SK-N-SH (cell line): ENCODE measurements around the gene SPEF1. TPM values are rescaled to one million over a fixed set of nuclear protein-coding genes. Genes with fewer than 3 reads are reported as not detected.

Experiments used
- CTCF ChIA-PET: fragments of 300-600, 350-600 bp; formaldehyde crosslinking; extraction: SDS; loops from one replicate; lab custom pipeline; 2021; lab: Yijun Ruan, JAX
- POLR2A ChIA-PET: fragments of 350-600 bp; sonication (Branson Sonifier 250); formaldehyde crosslinking; extraction: SDS; loops from one replicate; lab custom pipeline; 2020; ENCODE audit warnings: antibody characterized with exemption, inconsistent platforms; lab: Yijun Ruan, JAX
- DNase-seq: peaks from one replicate; pipeline ENCODE4 v3.0.0; 2012
- H2AFZ ChIP-seq: fragments of 200-600 bp; sonication (generic); 2 replicates; pipeline ENCODE4 v1.8.1; 2016; ENCODE audit warnings: antibody characterized with exemption, mild to moderate bottlenecking, low read depth
- H3F3A ChIP-seq: fragments of 200-600 bp; sonication (generic); replicated peaks from 2 replicates; pipeline ENCODE3; 2016; ENCODE audit warnings: antibody characterized with exemption, mild to moderate bottlenecking; ENCODE audit not compliant: insufficient read depth
- H3K27ac ChIP-seq, 2 experiments: fragments of 200-500 bp in 1 of 2; fragments of 200-600 bp in 1 of 2; sonication (Bioruptor generic) in 1 of 2; sonication (generic), shearing (Covaris generic) in 1 of 2; 2 replicates each; pipeline versions ENCODE4 v1.5.1 to v1.6.1; 2014 to 2016; ENCODE audit warnings: low read depth in 2 of 2, inconsistent platforms in 1 of 2, low read length in 1 of 2, mild to moderate bottlenecking in 1 of 2, mixed read lengths in 1 of 2
- H3K27me3 ChIP-seq: fragments of 200-600 bp; sonication (generic), shearing (Covaris generic); 2 replicates; pipeline ENCODE4 v1.6.1; 2016; ENCODE audit warnings: mixed run types; ENCODE audit not compliant: insufficient read depth
- H3K36me3 ChIP-seq, 2 experiments: fragments of 200-500 bp in 1 of 2; fragments of 200-600 bp in 1 of 2; sonication (Bioruptor generic) in 1 of 2; sonication (generic) in 1 of 2; replicated peaks in 1 of 2; 2 replicates each; pipeline versions ENCODE3 to v1.5.1; 2014 to 2016; ENCODE audit warnings: low read length in 1 of 2, mild to moderate bottlenecking in 1 of 2; ENCODE audit not compliant: insufficient read depth in 2 of 2, control insufficient read depth in 1 of 2
- H3K4me1 ChIP-seq, 2 experiments: fragments of 200-500 bp in 1 of 2; fragments of 200-600 bp in 1 of 2; sonication (Bioruptor generic) in 1 of 2; sonication (generic), shearing (Covaris generic) in 1 of 2; 2 replicates each; pipeline versions ENCODE4 v1.5.1 to v1.6.1; 2014 to 2016; ENCODE audit warnings: low read depth in 1 of 2, low read length in 1 of 2, mixed run types in 1 of 2; ENCODE audit not compliant: insufficient read depth in 2 of 2, control insufficient read depth in 1 of 2
- H3K4me2 ChIP-seq: fragments of 200-600 bp; sonication (generic), shearing (Covaris generic); 2 replicates; pipeline ENCODE4 v1.6.1; 2017; ENCODE audit warnings: mixed run types
- H3K4me3 ChIP-seq, 2 experiments: fragments of 200-500 bp in 1 of 2; fragments of 200-600 bp in 1 of 2; sonication (Bioruptor generic) in 1 of 2; sonication (generic), shearing (Covaris generic) in 1 of 2; 2 replicates each; pipeline versions ENCODE4 v1.5.1 to v1.8.1; 2014 to 2016; ENCODE audit warnings: low read depth in 2 of 2, inconsistent platforms in 1 of 2, low read length in 1 of 2, mild to moderate bottlenecking in 1 of 2, mixed read lengths in 1 of 2, moderate library complexity in 1 of 2
- H3K79me2 ChIP-seq: fragments of 200-600 bp; sonication (generic); 2 replicates; pipeline ENCODE4 v1.8.1; 2017; ENCODE audit warnings: mild to moderate bottlenecking; ENCODE audit not compliant: insufficient read depth
- H3K9ac ChIP-seq: fragments of 200-600 bp; sonication (generic); 2 replicates; pipeline ENCODE4 v1.6.1; 2017; ENCODE audit warnings: mixed run types
- H3K9me2 ChIP-seq: fragments of 200-600 bp; sonication (generic); 2 replicates; pipeline ENCODE4 v1.6.1; 2017; ENCODE audit warnings: mixed run types
- H3K9me3 ChIP-seq: fragments of 200-600 bp; sonication (generic); 2 replicates; pipeline ENCODE4 v1.6.1; 2017; ENCODE audit warnings: mixed run types, mild to moderate bottlenecking, moderate library complexity
- H4K20me1 ChIP-seq: fragments of 200-600 bp; sonication (generic); 2 replicates; pipeline ENCODE4 v1.6.1; 2017; ENCODE audit warnings: mild to moderate bottlenecking, mixed run types; ENCODE audit not compliant: insufficient read depth
- CHD2 ChIP-seq: fragments of 150-350 bp; IDR thresholded peaks from 2 replicates; pipeline ENCODE4 v1.6.1; 2018; ENCODE audit warnings: low read length; ENCODE audit not compliant: partially characterized antibody
- EP300 ChIP-seq, 2 experiments: IDR thresholded peaks; 2 replicates each; pipeline versions ENCODE4 v1.4.0 to v1.6.1; 2012; ENCODE audit warnings: borderline replicate concordance in 1 of 2, low read depth in 1 of 2, low read length in 1 of 2
- FOSL2 ChIP-seq: IDR thresholded peaks from 2 replicates; pipeline ENCODE4 v1.4.0; 2012; ENCODE audit warnings: low read depth, mild to moderate bottlenecking, moderate library complexity, borderline replicate concordance
- JUND ChIP-seq: IDR thresholded peaks from 2 replicates; pipeline ENCODE4 v1.4.0; 2012
- MEF2A ChIP-seq: IDR thresholded peaks from 2 replicates; pipeline ENCODE4 v1.4.0; 2012; ENCODE audit warnings: low read depth, borderline replicate concordance
- MXI1 ChIP-seq: IDR thresholded peaks from 2 replicates; pipeline ENCODE4 v1.6.1; 2012; ENCODE audit warnings: mild to moderate bottlenecking, low read depth, low read length, improper control_type of control experiment
- NFIC ChIP-seq: IDR thresholded peaks from 2 replicates; pipeline ENCODE4 v1.4.0; 2012; ENCODE audit warnings: borderline replicate concordance
- NRF1 ChIP-seq: IDR thresholded peaks from 2 replicates; pipeline ENCODE4 v1.6.1; 2012; ENCODE audit warnings: low read depth, mild to moderate bottlenecking, low read length
- PBX3 ChIP-seq: IDR thresholded peaks from 2 replicates; pipeline ENCODE4; 2012
- POLR2AphosphoS5 ChIP-seq: IDR thresholded peaks from 2 replicates; pipeline ENCODE4 v1.6.1; 2012; ENCODE audit warnings: low read depth, low read length
- RAD21 ChIP-seq: IDR thresholded peaks from 2 replicates; pipeline ENCODE4 v1.6.1; 2012; ENCODE audit warnings: mild to moderate bottlenecking, low read length
- SIN3A ChIP-seq: IDR thresholded peaks from 2 replicates; pipeline ENCODE4 v1.6.1; 2012; ENCODE audit warnings: low read depth, mild to moderate bottlenecking, low read length, moderate library complexity, borderline replicate concordance
- TCF12 ChIP-seq: IDR thresholded peaks from 2 replicates; pipeline ENCODE4 v1.4.0; 2012
- YY1 ChIP-seq: IDR thresholded peaks from 2 replicates; pipeline ENCODE4 v1.4.0; 2012; ENCODE audit warnings: low read depth, mild to moderate bottlenecking
- WGBS: methylation state at CpG from one replicate; pipeline ENCODE4 v1.1.6; 2017; ENCODE audit warnings: low lambda C conversion rate; 5-methylcytosine and 5-hydroxymethylcytosine counted together
- polyA plus RNA-seq, 3 experiments: library from polyadenylated mRNA; depleted of rRNA; stranded (reverse); fragments of >200 nt; gene quantifications; 2 replicates each; pipeline ENCODE4 v1.2.3, GENCODE V29; 2012
- TF ChIP-seq, protein P1 (sequence below): IDR thresholded peaks from 2 replicates; pipeline ENCODE4 v1.4.0; 2012; ENCODE audit warnings: low read depth, borderline replicate concordance
- TF ChIP-seq, protein P2 (sequence below): IDR thresholded peaks from 2 replicates; pipeline ENCODE4 v1.4.0; 2012; ENCODE audit warnings: low read depth, borderline replicate concordance

Gene SPEF1
- polyA plus RNA-seq, 1 of the 3 experiments (the other 2 are of a cell fraction), result 1.6 TPM

GRCh38 chr20:3802524-3803239, 21.4 kb upstream of the SPEF1 start:
- peaks cover 36 to 38% of the 10 kb centered on the region in 2 experiments for H3K4me1 ChIP-seq
- H3K79me2 ChIP-seq, result peaks cover 32% of the 10 kb centered on the region
- no peaks in the 10 kb centered on the region for H4K20me1 ChIP-seq
- H2AFZ ChIP-seq, result no peak overlapping the region
- H3K4me3 ChIP-seq, result no peak overlapping the region
- H3K9me2 ChIP-seq, result no peaks in the 10 kb centered on the region
- DNase-seq, result no peak
- 93% methylated on average over 11 of the region's 11 CpGs for WGBS
- H3K27me3 ChIP-seq, result no peaks in the 10 kb centered on the region
- no peak overlapping the region for H3K4me2 ChIP-seq
- no peak for TF ChIP-seq YY1
- TF ChIP-seq, protein P1, sequence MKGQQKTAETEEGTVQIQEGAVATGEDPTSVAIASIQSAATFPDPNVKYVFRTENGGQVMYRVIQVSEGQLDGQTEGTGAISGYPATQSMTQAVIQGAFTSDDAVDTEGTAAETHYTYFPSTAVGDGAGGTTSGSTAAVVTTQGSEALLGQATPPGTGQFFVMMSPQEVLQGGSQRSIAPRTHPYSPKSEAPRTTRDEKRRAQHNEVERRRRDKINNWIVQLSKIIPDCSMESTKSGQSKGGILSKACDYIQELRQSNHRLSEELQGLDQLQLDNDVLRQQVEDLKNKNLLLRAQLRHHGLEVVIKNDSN, result no peak
- TF ChIP-seq RAD21, result no peak
- TF ChIP-seq EP300 (IDR thresholded peaks at IDR 0.05; ENCODE audit: borderline replicate concordance in 1 of 2, low read depth in 1 of 2, low read length in 1 of 2), result no peak
- TF ChIP-seq MXI1, result no peak
- TF ChIP-seq, all 33 proteins: peak for 0
- Histone ChIP-seq H3K36me3 (peaks cover 26 to 46% of the 10 kb centered on the region in 2 experiments), H3K27ac (no peak overlapping the region), H3K9me3 (no peaks in the 10 kb centered on the region), H3F3A (peaks cover 31% of the 10 kb centered on the region), H3K9ac (no peak overlapping the region)
- POLR2A ChIA-PET, result no interaction called here
- CTCF ChIA-PET, result no interaction called here

DNA sequence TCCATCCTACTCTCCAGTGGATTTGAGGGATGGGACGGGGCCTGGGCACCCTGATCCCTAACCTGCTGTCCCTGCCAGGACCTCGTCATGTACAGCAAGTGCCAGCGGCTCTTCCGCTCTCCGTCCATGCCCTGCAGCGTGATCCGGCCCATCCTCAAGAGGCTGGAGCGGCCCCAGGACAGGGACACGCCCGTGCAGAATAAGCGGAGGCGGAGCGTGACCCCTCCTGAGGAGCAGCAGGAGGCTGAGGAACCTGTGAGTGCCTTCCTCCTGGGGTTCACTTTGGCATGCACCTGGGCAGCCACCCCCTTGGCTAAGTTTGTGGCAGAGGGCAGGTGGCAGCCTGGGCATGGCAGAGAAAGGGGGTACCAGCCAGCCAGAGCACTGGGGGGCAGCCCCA, 20.6 kb upstream of the SPEF1 start:
- ChIA-PET CTCF (interaction anchor here (3.0 kb wide), 1 partner anchor 17 kb away, joined by 23 read pairs; the partner anchor contains the start of gene AP5S1), POLR2A (no interaction called here)
- Histone ChIP-seq H3K36me3 (peaks cover 26 to 48% of the 10 kb centered on the region in 2 experiments), H3K9me3 (no peaks in the 10 kb centered on the region), H3K4me3 (no peak overlapping the region), H3K4me1 (peaks cover 30 to 38% of the 10 kb centered on the region in 2 experiments), H4K20me1 (no peaks in the 10 kb centered on the region), H3F3A (peaks cover 22% of the 10 kb centered on the region), H3K27me3 (no peaks in the 10 kb centered on the region), H2AFZ (no peak overlapping the region), H3K27ac (no peak overlapping the region), H3K4me2 (no peak overlapping the region), H3K9me2 (no peaks in the 10 kb centered on the region), H3K79me2 (peaks cover 41% of the 10 kb centered on the region), H3K9ac (no peak overlapping the region)
- 96% methylated on average over 13 of the region's 13 CpGs for WGBS
- no peak for TF ChIP-seq MEF2A
- TF ChIP-seq, protein P1, result no peak
- DNase-seq, result no peak

- Histone ChIP-seq H3K27ac (0 out of 4 replicates have a peak overlapping the region, but pooled peaks of 1 of the 2 experiments have one; percentile 5), H3K79me2 (peaks cover 46% of the 10 kb centered on the region), H4K20me1 (no peaks in the 10 kb centered on the region), H3K4me3 (no peak overlapping the region), H3F3A (peaks cover 17% of the 10 kb centered on the region), H3K9me3 (no peaks in the 10 kb centered on the region), H3K27me3 (no peaks in the 10 kb centered on the region), H3K9me2 (no peaks in the 10 kb centered on the region), H3K9ac (no peak overlapping the region), H3K36me3 (peaks cover 26 to 48% of the 10 kb centered on the region in 2 experiments), H3K4me2 (no peak overlapping the region), H3K4me1 (peaks cover 25 to 41% of the 10 kb centered on the region in 2 experiments), H2AFZ (no peak overlapping the region)
- ChIA-PET CTCF (interaction anchor here (1.7 to 3.0 kb wide), 2 partner anchors 18 to 20 kb away, joined by 3 to 23 read pairs; partner anchors contain the start of genes AP5S1 and SPEF1), POLR2A (interaction anchor here (1.1 kb wide), 1 partner anchor 11 kb away, joined by 3 read pairs; no protein-coding TSS in a partner anchor)
- 87% methylated on average over 4 of the region's 4 CpGs for WGBS
- no peak for DNase-seq
- TF ChIP-seq YY1 (no peak), POLR2AphosphoS5 (no peak), CHD2 (no peak), JUND (no peak), NRF1 (no peak), NFIC (no peak), TCF12 (no peak), FOSL2 (no peak), SIN3A (no peak), PBX3 (no peak)
- TF ChIP-seq, protein P2, sequence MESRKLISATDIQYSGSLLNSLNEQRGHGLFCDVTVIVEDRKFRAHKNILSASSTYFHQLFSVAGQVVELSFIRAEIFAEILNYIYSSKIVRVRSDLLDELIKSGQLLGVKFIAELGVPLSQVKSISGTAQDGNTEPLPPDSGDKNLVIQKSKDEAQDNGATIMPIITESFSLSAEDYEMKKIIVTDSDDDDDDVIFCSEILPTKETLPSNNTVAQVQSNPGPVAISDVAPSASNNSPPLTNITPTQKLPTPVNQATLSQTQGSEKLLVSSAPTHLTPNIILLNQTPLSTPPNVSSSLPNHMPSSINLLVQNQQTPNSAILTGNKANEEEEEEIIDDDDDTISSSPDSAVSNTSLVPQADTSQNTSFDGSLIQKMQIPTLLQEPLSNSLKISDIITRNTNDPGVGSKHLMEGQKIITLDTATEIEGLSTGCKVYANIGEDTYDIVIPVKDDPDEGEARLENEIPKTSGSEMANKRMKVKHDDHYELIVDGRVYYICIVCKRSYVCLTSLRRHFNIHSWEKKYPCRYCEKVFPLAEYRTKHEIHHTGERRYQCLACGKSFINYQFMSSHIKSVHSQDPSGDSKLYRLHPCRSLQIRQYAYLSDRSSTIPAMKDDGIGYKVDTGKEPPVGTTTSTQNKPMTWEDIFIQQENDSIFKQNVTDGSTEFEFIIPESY, result no peak
These were observed 20.1 kb upstream of the SPEF1 start for GRCh38 chr20:3801299-3801698.
